ENCODE data around the gene GOT1.
A peak's percentile ranks its signal among the peaks of the same experiment; 100 is the strongest.

The GOT1 gene

GRCh38 chr10:99430451-99431189, at the start of gene GOT1:
Gene GOT1 (minus strand): TSS chr10:99430624. CDS start chr10:99430565, 59 bp downstream.
- no peak for TF ChIP-seq CTCF (conservative IDR thresholded peaks at IDR 0.05; ENCODE audit: control insufficient read depth, insufficient read depth, low read depth, low read length)
- peak; percentile 99 for DNase-seq (ENCODE audit: low read depth)
- peak within 1 kb of the TSS; percentile 100 for H3K4me3 ChIP-seq (ENCODE audit: control insufficient read depth, low read depth, low read length)

- H3K4me3 ChIP-seq (ENCODE audit: control insufficient read depth, low read depth, low read length): no peak overlapping the region
- no peak for TF ChIP-seq CTCF (conservative IDR thresholded peaks at IDR 0.05; ENCODE audit: control insufficient read depth, insufficient read depth, low read depth, low read length)
Observed at GRCh38 chr10:99470327-99470726, 39.9 kb upstream of the GOT1 start.

GRCh38 chr10:99467236-99467999, 37.0 kb upstream of the GOT1 start:
- no peak for TF ChIP-seq CTCF (conservative IDR thresholded peaks at IDR 0.05; ENCODE audit: control insufficient read depth, insufficient read depth, low read depth, low read length)
- H3K4me3 ChIP-seq (ENCODE audit: control insufficient read depth, low read depth, low read length): no peak overlapping the region
- DNase-seq (ENCODE audit: low read depth): no peak

More at GRCh38 chr10:99470327-99470726, 39.9 kb upstream of the GOT1 start:
- DNase-seq (ENCODE audit: low read depth): no peak

GRCh38 chr10:99466632-99467223, 36.3 kb upstream of the GOT1 start:
- TF ChIP-seq CTCF (conservative IDR thresholded peaks at IDR 0.05; ENCODE audit: control insufficient read depth, insufficient read depth, low read depth, low read length): no peak
- no peak for DNase-seq (ENCODE audit: low read depth)
- H3K4me3 ChIP-seq (ENCODE audit: control insufficient read depth, low read depth, low read length): no peak overlapping the region

GRCh38 chr10:99461230-99461629, 30.8 kb upstream of the GOT1 start:
- TF ChIP-seq CTCF (conservative IDR thresholded peaks at IDR 0.05; ENCODE audit: control insufficient read depth, insufficient read depth, low read depth, low read length): no peak
- no peak overlapping the region for H3K4me3 ChIP-seq (ENCODE audit: control insufficient read depth, low read depth, low read length)
- DNase-seq (ENCODE audit: low read depth): peak; percentile 81

- no peak overlapping the region for H3K4me3 ChIP-seq (ENCODE audit: control insufficient read depth, low read depth, low read length)
- no peak for DNase-seq (ENCODE audit: low read depth)
- TF ChIP-seq CTCF (conservative IDR thresholded peaks at IDR 0.05; ENCODE audit: control insufficient read depth, insufficient read depth, low read depth, low read length): no peak
Observed at GRCh38 chr10:99460070-99460469, 29.6 kb upstream of the GOT1 start.

Measured in fibroblast of mammary gland (primary cell).